Measurements from ENCODE around the gene TCP11. TPM values are rescaled to one million over a fixed set of nuclear protein-coding genes. Genes with fewer than 3 reads are reported as not detected.
A peak's percentile ranks its signal among the peaks of the same experiment; 100 is the strongest.
"Not testable (repeated sequence)": the region's sequence is repeated elsewhere in the genome, so short reads cannot be mapped to it uniquely, and the experiment has no call there.

TCP11 gene
- total RNA-seq, 2 donors from 2014 or later: not detected

DNA sequence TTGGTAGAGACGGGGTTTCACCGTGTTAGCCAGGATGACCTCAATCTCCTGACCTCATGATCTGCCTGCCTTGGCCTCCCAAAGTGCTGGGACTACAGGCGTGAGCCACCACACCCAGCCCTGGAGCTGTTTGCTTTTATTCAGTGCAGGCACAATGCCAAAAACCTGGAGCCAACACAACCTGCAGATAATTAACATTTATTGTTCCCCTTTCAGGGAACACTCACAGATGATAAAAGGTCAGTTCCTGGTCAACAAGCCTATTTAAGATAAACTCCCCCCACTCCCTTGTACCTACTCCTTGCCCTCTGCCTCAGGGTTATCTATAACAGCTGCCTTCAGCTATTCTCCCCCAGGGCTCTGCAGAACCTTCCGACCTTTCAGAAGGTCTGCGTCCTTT, 33.4 kb downstream of the TCP11 start:
- DNase-seq (peak; percentile 67 to 81), ATAC-seq (peak; percentile 96)
- intact Hi-C loops (cut with DNase I, micrococcal nuclease): not testable (repeated sequence)

DNA sequence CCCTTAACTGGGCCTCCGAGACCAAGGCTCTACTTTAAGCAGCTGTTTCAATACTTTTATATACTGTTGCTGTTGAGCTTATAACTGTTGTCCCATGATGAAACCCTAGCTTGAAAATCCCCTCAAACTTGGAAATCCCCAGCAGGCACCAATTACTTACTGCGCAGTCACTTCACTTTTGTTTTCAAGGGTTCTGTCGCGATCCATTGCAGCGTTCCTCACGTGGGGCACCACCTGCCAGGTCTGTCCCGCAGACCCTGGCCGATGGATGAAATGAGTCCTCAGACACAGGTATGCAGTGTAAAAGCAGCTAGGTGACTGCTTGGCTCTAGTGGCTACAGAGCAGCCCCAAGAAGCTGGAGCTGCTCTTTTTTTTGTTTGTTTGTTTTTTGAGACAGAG, 33.9 kb downstream of the TCP11 start:
- intact Hi-C loops (cut with DNase I, micrococcal nuclease); DNase-seq: not testable (repeated sequence)
- peak; percentile 8 for ATAC-seq

DNA sequence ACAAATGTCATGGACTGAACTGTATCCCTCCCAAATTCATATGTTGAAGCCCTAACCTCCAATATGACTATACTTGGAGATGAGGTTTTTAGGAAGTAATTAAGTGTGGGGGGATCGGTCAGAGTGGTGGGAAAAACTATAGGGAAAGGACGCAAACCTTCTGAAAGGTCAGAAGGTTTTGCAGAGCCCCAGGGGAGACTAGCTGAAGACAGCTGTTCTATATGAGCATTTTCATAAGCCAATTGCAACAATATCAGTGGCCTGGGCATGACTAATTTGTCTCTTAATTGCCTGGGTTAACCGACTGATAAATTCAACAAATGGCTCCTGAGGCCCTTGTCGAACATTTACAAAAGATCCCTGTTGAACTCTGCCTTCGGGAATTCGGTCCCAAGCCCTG, 35.1 kb downstream of the TCP11 start:
- intact Hi-C loops (cut with DNase I, micrococcal nuclease); DNase-seq; ATAC-seq: not testable (repeated sequence)

DNA sequence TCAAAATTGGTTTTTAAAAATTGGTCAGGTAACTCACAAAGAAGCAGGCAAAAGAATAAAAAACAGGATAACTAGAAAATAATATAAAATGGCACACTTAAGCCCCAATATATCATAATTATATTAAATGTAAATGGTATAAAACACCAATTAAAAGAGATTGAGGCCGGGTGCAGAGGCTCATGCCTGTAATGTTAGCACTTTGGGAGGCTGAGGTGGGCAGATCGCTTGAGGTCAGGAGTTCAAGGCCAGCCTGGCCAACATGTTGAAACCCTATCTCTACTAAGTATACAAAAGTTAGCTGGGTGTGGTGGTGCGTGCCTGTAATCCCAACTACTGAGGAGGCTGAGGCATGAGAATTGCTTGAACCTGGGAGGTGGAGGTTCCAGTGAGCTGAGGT, 36.1 kb downstream of the TCP11 start:
- ATAC-seq (no peak), DNase-seq (no peak)
- intact Hi-C loops (cut with DNase I, micrococcal nuclease): no loop called here

DNA sequence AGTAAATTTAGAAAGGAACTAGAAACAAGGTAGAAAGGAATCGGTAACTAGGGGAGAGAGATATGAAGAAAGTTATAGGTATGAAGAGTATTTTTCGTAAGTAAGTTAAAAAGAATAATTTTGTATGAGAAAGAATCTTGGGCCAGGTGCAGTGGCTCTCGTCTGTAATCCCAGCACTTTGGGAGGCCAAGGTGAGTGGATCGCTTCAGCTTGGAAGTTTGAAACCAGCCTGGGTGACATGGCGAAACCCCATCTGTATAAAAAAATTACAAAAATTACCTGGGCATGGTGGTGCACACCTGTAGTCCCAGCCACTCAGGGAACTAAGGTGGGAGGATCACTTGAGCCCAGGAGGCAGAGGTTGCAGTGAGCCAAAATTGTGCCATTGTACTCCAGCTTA, 42.0 kb downstream of the TCP11 start:
- DNase-seq (no peak), ATAC-seq (no peak)
- intact Hi-C loops (cut with DNase I, micrococcal nuclease): no loop called here

DNA sequence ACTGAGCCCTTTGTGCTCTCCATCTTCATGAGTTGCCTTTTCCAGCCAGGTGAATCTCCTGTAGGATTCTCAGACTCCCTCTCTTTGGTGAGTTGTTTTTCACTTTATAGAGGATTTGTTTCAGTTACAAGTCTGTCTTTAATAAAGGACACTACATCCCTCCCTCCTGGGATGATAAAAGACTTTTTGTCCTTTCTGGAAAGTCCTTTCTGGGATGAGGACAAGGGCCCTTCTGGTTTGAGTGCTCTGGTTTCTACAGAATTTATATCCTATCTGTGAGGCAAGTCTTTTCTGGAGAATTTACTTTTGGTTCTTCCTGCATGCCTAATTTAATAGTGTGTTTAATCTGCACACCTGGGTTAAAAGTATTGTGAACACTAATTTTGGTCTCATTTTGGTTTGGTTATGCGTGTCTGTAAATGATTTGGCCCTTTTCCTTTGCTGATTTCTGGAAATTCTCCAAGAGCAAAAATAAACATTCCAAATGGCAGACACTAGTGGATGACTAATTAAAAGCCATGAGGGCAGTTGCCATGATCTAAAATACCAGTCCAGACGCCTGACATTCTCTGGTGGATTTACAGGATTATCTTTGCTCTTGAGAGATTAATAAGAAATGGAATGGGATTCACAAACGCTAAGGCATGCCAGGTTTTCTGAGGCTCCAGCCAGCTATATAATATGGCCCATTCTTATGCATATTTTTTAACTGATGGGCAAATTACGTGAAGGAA, 44.8 kb downstream of the TCP11 start:
- DNase-seq (no peak), ATAC-seq (no peak)
- intact Hi-C loops (cut with DNase I, micrococcal nuclease): no loop called here

DNA sequence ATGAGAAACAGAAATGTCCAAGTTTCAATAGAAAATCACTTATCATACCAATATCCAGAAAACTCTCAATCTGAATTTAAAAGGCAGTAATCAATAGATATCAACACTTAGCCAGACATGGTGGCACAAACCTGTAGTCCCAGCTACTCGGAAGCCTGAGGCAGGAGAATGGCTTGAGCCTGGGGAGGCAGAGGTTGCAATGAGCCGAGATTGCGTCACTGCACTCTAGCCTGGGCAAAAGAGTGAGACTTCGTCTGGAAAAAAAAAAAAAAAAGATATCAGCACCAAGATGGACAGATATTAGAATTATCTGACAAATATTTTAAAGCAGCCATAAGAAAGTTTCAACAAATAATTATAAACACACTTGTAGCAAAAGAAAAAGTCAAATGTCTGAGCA, 47.0 kb downstream of the TCP11 start:
- intact Hi-C loops (cut with DNase I, micrococcal nuclease): no loop called here
- ATAC-seq (no peak), DNase-seq (no peak)

DNA sequence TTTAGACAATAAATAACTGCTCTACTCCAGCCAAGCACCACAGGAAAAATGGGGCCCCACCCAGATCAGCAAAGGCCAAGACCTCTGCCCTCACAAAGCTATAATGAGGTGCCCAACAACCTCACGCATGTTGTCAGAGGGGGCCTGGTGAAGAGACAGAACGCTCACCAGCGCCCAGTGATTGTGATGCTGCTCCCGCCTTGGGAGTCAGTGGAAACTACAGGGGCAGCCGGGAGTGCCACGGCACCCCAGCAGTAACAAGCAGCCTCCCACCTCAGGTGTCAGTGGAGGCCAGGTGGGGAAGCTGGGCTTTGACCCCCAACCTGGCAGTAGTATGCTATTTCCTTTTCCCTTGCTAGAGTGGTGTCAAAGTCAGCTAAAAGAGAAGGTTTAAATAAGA, 47.4 kb downstream of the TCP11 start:
- no peak for DNase-seq

DNA sequence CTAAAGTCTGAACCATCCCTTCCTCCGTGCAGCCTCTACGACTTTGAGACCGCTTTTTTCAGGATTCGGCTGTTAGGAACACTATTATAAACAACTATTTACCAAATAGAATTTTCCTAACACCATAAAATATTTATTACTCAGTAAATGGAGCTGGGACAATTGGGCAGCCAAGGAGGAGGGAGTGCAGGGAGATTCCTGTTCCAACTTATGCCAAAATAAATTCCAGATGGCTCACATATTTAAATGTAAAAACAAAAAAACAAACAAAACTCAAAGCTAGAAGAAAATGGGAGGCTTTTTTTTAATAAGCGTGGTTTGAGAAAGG, 48.1 kb downstream of the TCP11 start:
- intact Hi-C loops (cut with DNase I, micrococcal nuclease): no loop called here
- DNase-seq: no peak
- ATAC-seq: no peak

More for the DNA sequence above, 47.4 kb downstream of the TCP11 start:
- intact Hi-C loops (cut with DNase I, micrococcal nuclease): no loop called here
- no peak for ATAC-seq

DNA sequence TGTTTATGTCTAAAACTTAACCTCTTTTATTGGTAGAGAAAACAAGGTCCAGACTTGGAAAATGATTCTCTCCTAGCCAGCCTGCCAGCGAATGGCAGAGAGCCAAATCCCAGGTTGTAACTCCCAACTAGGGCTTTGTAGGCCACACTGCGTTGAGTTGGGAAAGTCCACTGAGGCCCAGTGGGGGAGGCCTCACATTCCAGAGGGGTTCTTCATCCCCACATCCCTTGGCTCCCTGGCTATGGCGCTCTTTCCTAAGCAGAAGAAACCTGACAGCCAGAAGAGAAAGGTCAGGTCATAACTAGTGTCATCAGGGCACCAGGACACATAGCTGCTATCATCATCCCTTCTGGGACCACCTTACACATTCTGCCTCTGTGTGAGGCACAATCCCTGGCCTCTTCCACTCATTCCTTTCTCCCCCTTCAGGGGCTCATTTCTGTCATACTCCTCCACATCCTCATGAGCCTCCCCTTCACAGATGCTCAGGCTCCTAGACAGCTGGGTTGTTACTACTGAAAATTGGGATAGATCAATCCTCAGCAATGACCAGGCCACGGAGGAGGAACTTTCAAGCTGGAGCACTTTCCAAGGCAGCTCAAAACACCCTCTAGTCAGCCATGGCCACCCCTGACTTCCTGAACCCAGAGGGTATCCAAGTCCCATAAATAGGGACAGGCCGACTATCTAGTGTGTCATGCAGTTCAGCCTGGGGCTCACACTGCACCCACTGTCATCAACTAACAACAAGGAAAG, 48.6 kb downstream of the TCP11 start:
- DNase-seq (no peak), ATAC-seq (peak; percentile 7)
- intact Hi-C loops (cut with DNase I, micrococcal nuclease): no loop called here

DNA sequence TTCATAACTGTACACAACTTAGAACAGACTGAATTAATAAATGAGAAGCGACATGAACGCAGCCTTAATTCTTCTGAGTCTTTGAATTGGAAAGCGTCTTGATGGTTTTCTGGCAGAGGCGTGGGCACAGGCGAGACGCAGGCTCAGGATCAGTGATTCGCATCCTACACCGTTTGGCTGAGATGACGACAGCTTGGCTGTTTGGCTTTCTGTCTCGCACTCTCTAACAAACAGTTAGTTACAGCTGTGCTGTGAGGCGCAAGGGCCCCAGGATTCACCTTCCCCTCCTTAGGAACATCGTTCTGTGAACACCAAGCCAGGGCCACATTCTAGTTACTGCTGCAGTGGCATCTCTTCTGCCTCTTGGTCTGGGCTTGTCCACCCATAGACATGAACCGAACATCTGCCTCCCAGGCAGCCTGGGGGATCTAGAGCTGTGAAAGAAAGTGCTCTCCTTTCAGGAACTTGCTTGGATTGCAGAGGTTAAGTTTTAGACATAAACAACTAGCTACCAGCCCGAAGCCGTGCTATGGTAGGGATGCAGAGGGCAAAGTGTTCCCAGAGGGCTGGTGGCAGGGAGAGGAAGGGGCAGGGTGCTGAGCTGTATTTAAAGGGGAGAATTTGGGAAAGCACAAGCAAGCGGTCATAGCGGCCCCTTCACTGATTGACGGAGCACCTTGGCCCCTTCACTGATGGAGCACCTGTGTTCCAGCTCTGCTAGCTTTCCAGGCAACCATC, 49.6 kb downstream of the TCP11 start:
- ATAC-seq (no peak), DNase-seq (no peak)
- intact Hi-C loops (cut with DNase I, micrococcal nuclease): no loop called here

DNA sequence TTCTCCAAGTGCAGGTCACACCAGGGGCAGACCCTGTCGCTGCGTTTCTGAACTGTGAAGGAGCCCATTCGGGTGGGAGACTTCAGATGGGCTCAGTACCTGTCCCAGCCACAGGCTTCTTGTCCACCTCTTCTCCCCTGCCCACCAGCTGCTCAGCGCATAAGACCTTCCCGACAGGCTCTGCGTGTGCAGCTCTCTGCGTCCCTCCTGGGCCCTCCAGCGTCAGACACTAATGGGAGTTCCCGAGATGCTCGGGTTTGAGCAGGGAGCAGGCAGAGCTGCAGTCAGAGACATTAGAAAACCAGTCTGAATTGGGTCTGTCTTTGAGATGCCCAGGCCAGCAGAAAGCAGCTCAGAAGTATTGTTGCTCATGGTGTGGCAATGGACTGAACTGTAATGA, 50.4 kb downstream of the TCP11 start:
- intact Hi-C loops (cut with DNase I, micrococcal nuclease): no loop called here
- DNase-seq (no peak), ATAC-seq (no peak)

DNA sequence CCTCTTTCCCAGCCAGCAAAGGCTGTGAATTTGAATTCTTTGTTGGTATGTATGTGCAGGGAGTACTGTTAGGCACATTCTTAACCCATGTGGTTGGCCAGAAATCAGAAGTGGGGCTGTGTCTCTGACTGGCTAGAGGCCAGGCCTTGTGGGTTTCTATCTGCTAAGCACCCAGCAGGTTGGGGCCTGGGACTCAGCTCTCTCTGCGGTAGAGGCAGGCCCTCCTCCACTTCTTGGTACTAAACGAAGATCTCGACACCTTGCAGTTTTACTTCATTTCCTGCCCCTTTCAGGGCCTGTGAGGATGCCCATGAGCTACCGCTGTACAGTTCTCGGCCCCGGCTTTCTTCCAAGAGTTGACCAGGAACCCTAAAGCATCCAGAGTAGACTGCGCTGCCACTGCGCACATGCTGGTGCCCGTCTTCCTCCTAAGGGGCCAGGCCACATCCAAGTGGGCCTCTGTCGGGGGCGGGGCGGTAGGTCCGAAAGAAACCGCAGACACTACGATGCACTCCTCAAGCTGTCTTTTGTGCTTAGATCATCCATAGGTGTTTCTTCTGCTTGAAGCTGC, 51.1 kb downstream of the TCP11 start:
- ATAC-seq: no peak
- intact Hi-C loops (cut with DNase I, micrococcal nuclease): no loop called here
- DNase-seq: no peak

DNA sequence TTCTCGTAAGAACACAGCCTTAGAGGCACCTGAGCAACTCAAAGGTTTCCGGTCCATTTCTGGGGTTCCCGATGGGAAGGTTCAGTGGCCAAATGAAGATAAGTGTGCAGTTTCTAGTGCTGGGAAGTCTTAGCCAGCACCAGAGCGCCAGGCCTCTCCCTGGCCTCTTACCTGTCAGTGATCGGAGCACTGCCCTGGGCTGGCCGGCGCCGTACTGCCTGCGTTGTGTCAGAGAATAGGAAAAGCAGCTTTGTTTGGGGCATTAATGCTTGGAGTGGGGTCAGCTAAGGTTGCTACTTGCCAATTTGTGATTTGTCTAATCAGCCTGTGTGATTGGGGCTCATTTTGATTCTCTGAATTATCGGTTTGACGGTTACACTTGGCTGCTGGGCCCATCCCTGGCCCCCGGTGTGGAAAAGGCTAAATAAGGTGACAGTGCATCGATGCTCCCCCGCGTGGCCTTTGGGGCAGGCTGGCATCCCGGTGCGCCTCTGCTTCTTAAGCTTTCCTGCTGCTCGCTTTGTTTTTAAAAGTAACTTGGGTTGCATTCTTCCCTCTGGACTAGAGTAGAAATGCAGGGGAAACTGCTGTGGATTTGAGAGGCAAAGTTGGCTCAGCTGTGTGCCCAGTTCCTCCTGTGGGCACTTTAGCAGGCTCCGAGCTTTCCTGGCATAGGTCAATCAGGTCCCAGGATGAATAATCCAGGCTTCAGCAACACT, 51.8 kb downstream of the TCP11 start:
- DNase-seq: no peak
- no peak for ATAC-seq
- intact Hi-C loops (cut with DNase I, micrococcal nuclease): no loop called here

DNA sequence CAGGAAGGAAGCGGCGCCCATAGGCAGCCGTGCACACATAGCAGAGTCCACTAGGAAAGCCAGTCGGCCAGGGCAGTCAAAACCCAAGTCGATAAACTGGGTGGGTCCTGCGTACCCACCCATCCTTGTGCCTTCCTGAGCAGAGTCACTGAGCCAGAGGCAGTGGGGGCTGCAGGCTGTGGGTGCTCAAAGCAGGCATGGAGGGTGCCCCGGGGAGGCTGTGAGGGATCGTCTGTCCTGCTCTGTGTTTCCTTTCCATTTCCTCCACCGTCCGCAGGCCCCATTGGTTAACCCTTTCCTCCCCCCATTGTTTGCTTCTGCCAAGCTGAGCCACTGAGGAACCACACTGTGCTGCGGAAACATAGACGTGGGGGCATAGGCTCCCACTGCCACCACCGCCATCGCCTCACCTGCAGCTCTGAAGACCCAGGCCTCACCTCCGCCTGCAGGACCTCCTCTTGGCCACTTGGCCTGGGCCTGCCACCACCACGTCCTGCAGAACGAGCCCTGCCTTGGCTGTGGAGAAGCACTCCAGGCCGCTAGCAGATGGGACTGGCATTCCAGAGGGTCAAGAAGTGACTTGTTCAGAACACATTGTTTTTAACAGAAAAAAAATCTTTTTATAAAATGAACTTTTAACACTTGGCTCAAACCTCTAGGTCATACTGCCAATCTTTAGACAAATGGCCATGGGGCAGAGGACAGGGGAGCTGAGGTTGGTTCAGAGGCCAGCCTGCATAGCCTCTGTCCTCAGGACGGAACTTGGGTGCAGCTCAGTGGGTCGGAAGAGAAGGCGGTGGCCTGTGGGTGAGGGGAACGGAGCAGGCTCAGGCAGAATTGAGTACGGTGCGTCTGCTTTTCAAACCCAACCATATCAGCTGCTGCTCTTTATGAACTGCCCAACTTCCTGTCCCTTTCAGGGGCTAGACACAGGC, 52.6 kb downstream of the TCP11 start:
- no peak for DNase-seq
- intact Hi-C loops (cut with DNase I, micrococcal nuclease): no loop called here
- ATAC-seq: no peak

DNA sequence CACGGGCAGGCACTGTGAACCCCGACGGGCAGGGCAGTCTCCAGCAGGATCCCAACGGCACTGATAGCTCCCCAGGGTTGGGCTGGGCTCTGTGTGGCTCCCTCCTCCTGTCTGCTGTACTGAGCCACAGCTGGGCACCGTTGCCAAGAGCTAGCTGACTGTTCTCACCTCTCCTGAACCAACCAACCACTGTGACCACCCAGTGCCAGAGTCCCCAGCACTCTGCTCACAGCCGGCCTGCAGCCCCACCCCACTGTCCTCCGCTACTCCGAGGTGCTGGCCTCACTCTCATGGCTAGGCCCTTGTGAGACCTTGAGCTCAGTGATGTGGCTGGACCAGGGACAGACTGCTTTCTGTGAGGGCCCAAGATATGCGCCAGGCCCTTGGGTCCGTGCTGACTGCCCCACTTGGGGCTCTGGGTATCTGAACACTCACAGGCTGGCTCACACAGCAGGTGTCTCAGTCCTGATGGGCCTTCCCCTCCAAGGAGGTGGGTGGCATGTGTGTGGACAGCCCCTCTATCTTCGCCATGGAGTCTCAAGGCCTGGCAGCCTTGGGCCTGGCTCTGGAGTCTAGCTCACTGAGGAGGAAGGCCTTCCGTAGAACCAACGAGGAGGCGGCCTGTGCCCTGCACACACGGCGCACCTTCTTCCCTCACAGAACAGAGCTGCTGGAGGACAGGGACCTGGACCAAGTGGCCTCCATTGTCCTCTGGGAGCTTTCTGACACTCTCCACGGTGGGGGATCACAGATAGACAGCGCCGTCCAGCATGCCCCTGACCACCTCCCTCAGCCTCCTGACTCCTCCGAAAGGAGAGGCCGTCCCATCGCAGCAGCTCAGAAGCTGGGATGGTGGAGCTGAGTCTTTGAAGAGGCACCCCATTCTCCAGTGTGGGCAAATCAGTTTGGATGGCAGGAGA, 53.5 kb downstream of the TCP11 start:
- ATAC-seq (no peak), DNase-seq (no peak)
- intact Hi-C loops (cut with DNase I, micrococcal nuclease): no loop called here

All from left colon (tissue), 2 donors.